GM21367 (cell line): ENCODE results near the gene ANKMY1.

Source experiments
- ATAC-seq: cut with Tn5 transposase; IDR thresholded peaks from one replicate; pipeline ENCODE4 v1.9.1; 2021; ENCODE audit not compliant: unreplicated experiment

ANKMY1 gene

GRCh38 chr2:240480834-240481623, 76.8 kb downstream of the ANKMY1 start:
- no peak for ATAC-seq

GRCh38 chr2:240479111-240479501, 78.7 kb downstream of the ANKMY1 start:
- ATAC-seq = no peak

- no peak for ATAC-seq
Observed at GRCh38 chr2:240478346-240479110, 79.3 kb downstream of the ANKMY1 start.

- no peak for ATAC-seq
Observed at GRCh38 chr2:240477916-240478315, 79.9 kb downstream of the ANKMY1 start.

- ATAC-seq = no peak
Observed at GRCh38 chr2:240473211-240473610, 84.6 kb downstream of the ANKMY1 start.

- no peak for ATAC-seq
Observed at GRCh38 chr2:240472078-240472790, 85.6 kb downstream of the ANKMY1 start.

GRCh38 chr2:240469740-240470139, 88.0 kb downstream of the ANKMY1 start:
- ATAC-seq = no peak

- ATAC-seq = no peak
Observed at GRCh38 chr2:240469239-240469636, 88.5 kb downstream of the ANKMY1 start.

GRCh38 chr2:240468303-240469238, 89.2 kb downstream of the ANKMY1 start:
- no peak for ATAC-seq

GRCh38 chr2:240467659-240468302, 90.0 kb downstream of the ANKMY1 start:
- no peak for ATAC-seq

GRCh38 chr2:240467149-240467642, 90.6 kb downstream of the ANKMY1 start:
- ATAC-seq = no peak

- ATAC-seq = no peak
Observed at GRCh38 chr2:240466579-240467148, 91.1 kb downstream of the ANKMY1 start.

GRCh38 chr2:240465765-240466578, 91.8 kb downstream of the ANKMY1 start:
- ATAC-seq = no peak

- no peak for ATAC-seq
Observed at GRCh38 chr2:240465268-240465764, 92.5 kb downstream of the ANKMY1 start.

GRCh38 chr2:240464514-240465241, 93.1 kb downstream of the ANKMY1 start:
- no peak for ATAC-seq

- no peak for ATAC-seq
Observed at GRCh38 chr2:240463866-240464481, 93.8 kb downstream of the ANKMY1 start.

GRCh38 chr2:240463274-240463865, 94.4 kb downstream of the ANKMY1 start:
- ATAC-seq = no peak
